Gastroesophageal sphincter (tissue), 4 donors: ENCODE results near the gene TFEC. TPM values are rescaled to one million over a fixed set of nuclear protein-coding genes. Genes with fewer than 3 reads are reported as not detected.

Source experiments
- ATAC-seq: fragments of 150-250 bp; one replicate; pipeline ENCODE4 v1.9.1; 2016; ENCODE audit warnings: mild to moderate bottlenecking, moderate library complexity
- H3K27ac ChIP-seq, 4 donors: fragments of 200-600 bp; sonication (generic) in 3 of 4; 1 replicate in 3 of 4; 2 replicates in 1 of 4; pipeline ENCODE4 v1.5.1; 2016 to 2019
- H3K27me3 ChIP-seq: fragments of 200-600 bp; sonication (generic); one replicate; pipeline ENCODE4 v1.5.1; 2019
- H3K36me3 ChIP-seq, 2 donors: fragments of 200-600 bp; sonication (generic); one replicate each; pipeline ENCODE4 v1.5.1; 2019; ENCODE audit warnings: control low read depth in 1 of 2
- H3K4me1 ChIP-seq, 3 donors: fragments of 200-600 bp; sonication (generic); 1 replicate in 2 of 3; 2 replicates in 1 of 3; pipeline ENCODE4 v1.5.1; 2016 to 2019; ENCODE audit warnings: control low read depth in 2 of 3
- H3K4me3 ChIP-seq, 2 donors: fragments of 200-600 bp; sonication (generic); one replicate each; pipeline ENCODE4 v1.5.1; 2019; ENCODE audit warnings: mild to moderate bottlenecking in 1 of 2, moderate library complexity in 1 of 2
- H3K9me3 ChIP-seq, 3 donors: fragments of 200-600 bp; sonication (generic); one replicate each; pipeline ENCODE4 v1.5.1; 2017 to 2019; ENCODE audit warnings: control low read depth in 2 of 3
- CTCF ChIP-seq, 4 experiments: fragments of 200-600 bp in 2 of 4; fragments of 450-650 bp in 2 of 4; sonication (generic) in 1 of 4; IDR thresholded peaks; one replicate each; pipeline ENCODE4 v1.5.1; 2017 to 2019; ENCODE audit warnings: antibody characterized with exemption in 4 of 4, mild to moderate bottlenecking in 2 of 4, moderate library complexity in 2 of 4
- EP300 ChIP-seq: sonication (generic); formaldehyde crosslinking; IDR thresholded peaks from one replicate; pipeline ENCODE4 v1.6.1; 2017; ENCODE audit warnings: antibody characterized with exemption, mild to moderate bottlenecking
- POLR2A ChIP-seq, 2 donors: fragments of 450-650 bp; IDR thresholded peaks; one replicate each; pipeline ENCODE4 v1.6.1; 2017; ENCODE audit warnings: antibody characterized with exemption in 2 of 2, mild to moderate bottlenecking in 2 of 2, moderate library complexity in 1 of 2
- POLR2AphosphoS5 ChIP-seq: sonication (generic); formaldehyde crosslinking; IDR thresholded peaks from one replicate; pipeline ENCODE4 v1.6.1; 2017; ENCODE audit warnings: antibody characterized with exemption
- WGBS, 2 donors: methylation state at CpG; one replicate each; pipeline ENCODE4 v1.1.5; 2018; ENCODE audit warnings: low coverage in 1 of 2; 5-methylcytosine and 5-hydroxymethylcytosine counted together
- total RNA-seq, 4 donors: library from RNA; depleted of rRNA; stranded (reverse); fragments of >200 nt; gene quantifications; one replicate each; pipeline ENCODE4 v1.1.0, GENCODE V29; 2016

TFEC gene
- total RNA-seq, 4 donors from 2014 or later: 3.3 to 6.2 (median 4.9) TPM

GRCh38 chr7:115965796-115966475, 64.6 kb downstream of the TFEC start:
- Histone ChIP-seq H3K4me1 (no peaks in the 10 kb centered on the region), H3K36me3 (no peaks in the 10 kb centered on the region), H3K9me3 (no peaks in the 10 kb centered on the region), H3K4me3 (no peak overlapping the region), H3K27ac (no peak overlapping the region), H3K27me3 (no peaks in the 10 kb centered on the region)
- ATAC-seq: no peak
- no peak for TF ChIP-seq CTCF (IDR thresholded peaks at IDR 0.05)
- no peak for TF ChIP-seq POLR2AphosphoS5
- 54 to 55% methylated on average over 3 to 5 of the region's 5 CpGs for WGBS, 2 donors

- Histone ChIP-seq H3K27ac (no peak overlapping the region), H3K4me3 (no peak overlapping the region), H3K9me3 (no peaks in the 10 kb centered on the region), H3K27me3 (no peaks in the 10 kb centered on the region), H3K36me3 (no peaks in the 10 kb centered on the region), H3K4me1 (no peaks in the 10 kb centered on the region)
- TF ChIP-seq POLR2A (IDR thresholded peaks at IDR 0.05): no peak
- TF ChIP-seq CTCF (IDR thresholded peaks at IDR 0.05): no peak
- TF ChIP-seq POLR2AphosphoS5: no peak
- TF ChIP-seq EP300: no peak
- ATAC-seq: no peak
- 47 to 100% methylated on average over 1 of the region's 1 CpG for WGBS, 2 donors
Measured at GRCh38 chr7:115965236-115965635, 65.3 kb downstream of the TFEC start.

GRCh38 chr7:115964799-115965198, 65.8 kb downstream of the TFEC start:
- TF ChIP-seq POLR2AphosphoS5 (no peak), POLR2A (IDR thresholded peaks at IDR 0.05) (no peak), EP300 (no peak), CTCF (IDR thresholded peaks at IDR 0.05) (no peak)
- H3K36me3 ChIP-seq: no peaks in the 10 kb centered on the region
- H3K27me3 ChIP-seq: no peaks in the 10 kb centered on the region
- ATAC-seq: no peak
- H3K9me3 ChIP-seq: no peaks in the 10 kb centered on the region
- H3K4me3 ChIP-seq: no peak overlapping the region
- no peaks in the 10 kb centered on the region for H3K4me1 ChIP-seq
- H3K27ac ChIP-seq: no peak overlapping the region
- 63 to 67% methylated on average over 1 of the region's 1 CpG for WGBS, 2 donors

- ATAC-seq: no peak
- Histone ChIP-seq H3K9me3 (no peaks in the 10 kb centered on the region), H3K4me1 (no peaks in the 10 kb centered on the region), H3K27me3 (no peaks in the 10 kb centered on the region), H3K36me3 (no peaks in the 10 kb centered on the region), H3K27ac (no peak overlapping the region), H3K4me3 (no peak overlapping the region)
- no peak for TF ChIP-seq CTCF (IDR thresholded peaks at IDR 0.05)
- TF ChIP-seq POLR2AphosphoS5: no peak
- TF ChIP-seq EP300: no peak
- no peak for TF ChIP-seq POLR2A (IDR thresholded peaks at IDR 0.05)
Measured at GRCh38 chr7:115962340-115962739, 68.2 kb downstream of the TFEC start.

- H3K4me1 ChIP-seq: no peaks in the 10 kb centered on the region
- WGBS, 2 donors: 54 to 74% methylated on average over 5 of the region's 5 CpGs
- no peak for ATAC-seq
Measured at GRCh38 chr7:115953592-115954255, 76.8 kb downstream of the TFEC start.

More at GRCh38 chr7:115953592-115954255, 76.8 kb downstream of the TFEC start:
- Histone ChIP-seq H3K36me3 (no peaks in the 10 kb centered on the region), H3K4me3 (no peak overlapping the region), H3K9me3 (no peaks in the 10 kb centered on the region), H3K27ac (no peak overlapping the region), H3K27me3 (no peaks in the 10 kb centered on the region)
- TF ChIP-seq POLR2AphosphoS5: no peak
- TF ChIP-seq EP300: no peak
- no peak for TF ChIP-seq POLR2A (IDR thresholded peaks at IDR 0.05)
- TF ChIP-seq CTCF (IDR thresholded peaks at IDR 0.05): no peak
